Lower leg skin (tissue), 3 donors: ENCODE data around the gene ASGR1.

Experiments
- POLR2A ChIP-seq, 2 donors: fragments of 450-650 bp; IDR thresholded peaks; one replicate each; pipeline ENCODE4 v1.6.1; 2016 to 2017; ENCODE audit warnings: antibody characterized with exemption in 2 of 2, mild to moderate bottlenecking in 1 of 2, moderate library complexity in 1 of 2
- TF ChIP-seq, protein P1 (sequence below), 3 donors: fragments of 450-650 bp; IDR thresholded peaks; one replicate each; pipeline ENCODE4 v1.5.1; 2016; ENCODE audit warnings: antibody characterized with exemption in 3 of 3, mild to moderate bottlenecking in 3 of 3, moderate library complexity in 2 of 3

DNA sequence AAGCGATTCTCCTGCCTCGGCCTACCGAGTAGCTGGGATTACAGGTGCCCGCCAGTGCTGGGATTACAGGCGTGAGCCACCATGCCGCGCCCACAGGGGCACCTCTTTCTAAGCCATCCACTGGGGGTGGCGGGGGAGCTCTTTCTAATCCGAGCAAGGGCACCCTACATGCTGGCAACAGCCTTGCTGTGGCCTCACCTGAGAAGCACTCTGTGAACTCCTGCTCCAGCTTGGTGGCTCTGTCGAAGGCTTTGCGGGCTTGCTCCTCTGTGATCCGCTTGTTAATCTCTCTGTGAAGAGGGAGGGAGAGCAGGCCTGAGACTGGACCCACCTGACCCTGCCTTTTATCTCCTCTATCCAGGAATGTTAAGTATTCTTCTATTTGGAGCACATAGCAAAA, 11.9 kb upstream of the ASGR1 start:
- TF ChIP-seq, protein P1, sequence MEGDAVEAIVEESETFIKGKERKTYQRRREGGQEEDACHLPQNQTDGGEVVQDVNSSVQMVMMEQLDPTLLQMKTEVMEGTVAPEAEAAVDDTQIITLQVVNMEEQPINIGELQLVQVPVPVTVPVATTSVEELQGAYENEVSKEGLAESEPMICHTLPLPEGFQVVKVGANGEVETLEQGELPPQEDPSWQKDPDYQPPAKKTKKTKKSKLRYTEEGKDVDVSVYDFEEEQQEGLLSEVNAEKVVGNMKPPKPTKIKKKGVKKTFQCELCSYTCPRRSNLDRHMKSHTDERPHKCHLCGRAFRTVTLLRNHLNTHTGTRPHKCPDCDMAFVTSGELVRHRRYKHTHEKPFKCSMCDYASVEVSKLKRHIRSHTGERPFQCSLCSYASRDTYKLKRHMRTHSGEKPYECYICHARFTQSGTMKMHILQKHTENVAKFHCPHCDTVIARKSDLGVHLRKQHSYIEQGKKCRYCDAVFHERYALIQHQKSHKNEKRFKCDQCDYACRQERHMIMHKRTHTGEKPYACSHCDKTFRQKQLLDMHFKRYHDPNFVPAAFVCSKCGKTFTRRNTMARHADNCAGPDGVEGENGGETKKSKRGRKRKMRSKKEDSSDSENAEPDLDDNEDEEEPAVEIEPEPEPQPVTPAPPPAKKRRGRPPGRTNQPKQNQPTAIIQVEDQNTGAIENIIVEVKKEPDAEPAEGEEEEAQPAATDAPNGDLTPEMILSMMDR (IDR thresholded peaks at IDR 0.05) = no peak
- TF ChIP-seq POLR2A (IDR thresholded peaks at IDR 0.05) = no peak
